Liver (tissue), 3 donors: Measurements from ENCODE around the gene ST7L.

Experiments
- ATF3 ChIP-seq: IDR thresholded peaks from 2 replicates; pipeline ENCODE4 v1.6.1; 2016; ENCODE audit warnings: antibody characterized with exemption
- CTCF ChIP-seq: fragments of 150-350 bp; IDR thresholded peaks from 2 replicates; pipeline ENCODE4 v1.5.1; 2017; ENCODE audit warnings: improper control_type of control experiment, low read depth, low read length; ENCODE audit not compliant: missing input control
- FOXA2 ChIP-seq: IDR thresholded peaks from 2 replicates; pipeline ENCODE4 v1.6.1; 2016; ENCODE audit warnings: antibody characterized with exemption
- GABPA ChIP-seq, 2 donors: IDR thresholded peaks in 1 of 2; conservative IDR thresholded peaks in 1 of 2; 2 replicates each; pipeline ENCODE4 v1.6.1; 2016; ENCODE audit warnings: antibody characterized with exemption in 2 of 2, mild to moderate bottlenecking in 1 of 2, moderate library complexity in 1 of 2
- HNF4G ChIP-seq: IDR thresholded peaks from 2 replicates; pipeline ENCODE4 v1.6.1; 2016; ENCODE audit warnings: antibody characterized with exemption
- MAX ChIP-seq: IDR thresholded peaks from 2 replicates; pipeline ENCODE4 v1.6.1; 2016; ENCODE audit warnings: antibody characterized with exemption
- RAD21 ChIP-seq, 2 donors: IDR thresholded peaks; 2 replicates each; pipeline ENCODE4 v1.6.1; 2016; ENCODE audit warnings: antibody characterized with exemption in 2 of 2, mild to moderate bottlenecking in 2 of 2
- RXRA ChIP-seq, 2 donors: IDR thresholded peaks; 2 replicates each; pipeline ENCODE4 v1.6.1; 2017 to 2018; ENCODE audit warnings: antibody characterized with exemption in 2 of 2, mild to moderate bottlenecking in 1 of 2
- SP1 ChIP-seq: IDR thresholded peaks from 2 replicates; pipeline ENCODE4 v1.6.1; 2018; ENCODE audit warnings: antibody characterized with exemption, mild to moderate bottlenecking
- TAF1 ChIP-seq: conservative IDR thresholded peaks from 2 replicates; pipeline ENCODE4 v1.6.1; 2016; ENCODE audit warnings: antibody characterized with exemption, mild to moderate bottlenecking
- donor health status: healthy.
- donor health status: healthy.

- no peak for TF ChIP-seq FOXA2
- TF ChIP-seq TAF1 = no peak
- TF ChIP-seq CTCF = no peak
- TF ChIP-seq SP1 = no peak
- TF ChIP-seq RAD21 (IDR thresholded peaks at IDR 0.05) = no peak
- no peak for TF ChIP-seq MAX
- no peak for TF ChIP-seq ATF3
- TF ChIP-seq RXRA (IDR thresholded peaks at IDR 0.05) = no peak
- no peak for TF ChIP-seq GABPA (IDR thresholded peaks at IDR 0.05 in 1 of 2, conservative IDR thresholded peaks at IDR 0.05 in 1 of 2)
- no peak for TF ChIP-seq HNF4G
These were observed 110.5 kb downstream of the ST7L start, which contains the start of gene WNT2B for GRCh38 chr1:112508278-112509004.
